OCI-LY7 (cell line): ENCODE results near the gene HAL. TPM values are rescaled to one million over a fixed set of nuclear protein-coding genes. Genes with fewer than 3 reads are reported as not detected.

Experiments used
- BruUV-seq: library from RNA; stranded (reverse); fragments of 400-500 nt; replicated peaks from 2 replicates; lab custom pipeline; 2021; lab: Mats Ljungman, UMichigan
- CTCF ChIA-PET: fragments of 300-600 bp; sonication (Branson Sonifier 250); formaldehyde crosslinking; loops from one replicate; lab custom pipeline; 2022; ENCODE audit warnings: antibody characterized with exemption; ENCODE audit not compliant: unreplicated experiment; lab: Charles Lee
- POLR2A ChIA-PET: fragments of 300-600 bp; sonication (Branson Sonifier 250); formaldehyde crosslinking; loops from one replicate; lab custom pipeline; 2022; ENCODE audit warnings: antibody characterized with exemption; lab: Charles Lee
- DNase-seq: peaks from one replicate; pipeline ENCODE4 v3.0.0-alpha.2; 2015; ENCODE audit warnings: low spot score
- H2AFZ ChIP-seq: fragments of 200-600 bp; sonication (generic), shearing (Covaris generic); 2 replicates; pipeline ENCODE4 v1.6.1; 2014; ENCODE audit warnings: mild to moderate bottlenecking, antibody characterized with exemption, low read length, moderate library complexity
- H3K27ac ChIP-seq: fragments of 200-600 bp; sonication (generic); 2 replicates; pipeline ENCODE4 v1.5.1; 2014; ENCODE audit warnings: mixed run types, low read depth, mild to moderate bottlenecking, moderate library complexity, low read length, inconsistent platforms; ENCODE audit not compliant: poor library complexity, severe bottlenecking
- H3K36me3 ChIP-seq: fragments of 200-600 bp; sonication (generic); 2 replicates; pipeline ENCODE4 v1.6.1; 2014; ENCODE audit warnings: mild to moderate bottlenecking, antibody characterized with exemption, low read length, moderate library complexity, mixed read lengths; ENCODE audit not compliant: insufficient read depth
- H3K4me1 ChIP-seq: fragments of 200-600 bp; sonication (generic); 2 replicates; pipeline ENCODE4 v1.5.1; 2014; ENCODE audit warnings: mild to moderate bottlenecking, low read length; ENCODE audit not compliant: insufficient read depth, poor library complexity, severe bottlenecking
- H3K4me2 ChIP-seq: fragments of 200-600 bp; sonication (generic); 2 replicates; pipeline ENCODE4 v1.6.1; 2014; ENCODE audit warnings: mild to moderate bottlenecking, low read length
- H3K4me3 ChIP-seq: fragments of 200-600 bp; sonication (generic); 2 replicates; pipeline ENCODE4 v1.5.1; 2014; ENCODE audit warnings: mild to moderate bottlenecking, low read depth, low read length; ENCODE audit not compliant: poor library complexity, severe bottlenecking
- H3K79me2 ChIP-seq: fragments of 200-600 bp; sonication (generic); 2 replicates; pipeline ENCODE4 v1.6.1; 2016; ENCODE audit warnings: low read depth, mild to moderate bottlenecking, low read length, moderate library complexity, mixed read lengths; ENCODE audit not compliant: insufficient read depth
- H3K9me2 ChIP-seq: fragments of 200-600 bp; sonication (generic); 2 replicates; pipeline ENCODE4 v1.6.1; 2016; ENCODE audit warnings: mild to moderate bottlenecking, low read length, mixed read lengths; ENCODE audit not compliant: insufficient read depth
- H3K9me3 ChIP-seq: fragments of 200-600 bp; sonication (generic); 2 replicates; pipeline ENCODE4 v1.6.1; 2014; ENCODE audit warnings: mild to moderate bottlenecking, mixed run types, low read length, mixed read lengths
- H4K20me1 ChIP-seq: fragments of 200-600 bp; sonication (generic); 2 replicates; pipeline ENCODE4 v1.6.1; 2014; ENCODE audit warnings: mild to moderate bottlenecking, antibody characterized with exemption, low read length, moderate library complexity, mixed read lengths; ENCODE audit not compliant: insufficient read depth
- CTCF ChIP-seq: fragments of 200-600 bp; sonication (generic); conservative IDR thresholded peaks from 2 replicates; pipeline ENCODE4 v1.5.1; 2014; ENCODE audit warnings: mild to moderate bottlenecking, antibody characterized with exemption, low read length, moderate library complexity, mixed read lengths
- EZH2phosphoT487 ChIP-seq: fragments of 200-600 bp; sonication (generic); IDR thresholded peaks from 2 replicates; pipeline ENCODE4 v1.6.1; 2018; ENCODE audit warnings: low read depth, borderline replicate concordance, mild to moderate bottlenecking, mixed run types, antibody characterized with exemption, low read length, moderate library complexity, mixed read lengths
- intact Hi-C: fragments of 100-400 bp; cut with micrococcal nuclease; formaldehyde crosslinking; loops from one replicate; pipeline ENCODE4 v1.10.0; 2022; ENCODE audit not compliant: unreplicated experiment
- total RNA-seq, 2 experiments: library from RNA; depleted of rRNA in 1 of 2; stranded (reverse); fragments of >200 nt in 1 of 2; shearing (Covaris generic) in 1 of 2; gene quantifications; 2 replicates each; pipeline ENCODE4 v1.2.3, GENCODE V29; 2014 to 2022

The HAL gene
- total RNA-seq, 2 experiments from 2014 or later, result 0.25 to 1.4 TPM

- H3K9me2 ChIP-seq, result 0 out of 2 replicates have a peak, but pooled peaks cover 3% of the 10 kb centered on the region
- ChIA-PET POLR2A (interaction anchor here (0.6 to 4.2 kb wide), 22 partner anchors 9 to 1135 kb away, joined by 3 to 25 read pairs (median 4); partner anchors contain the start of gene METAP2), CTCF (interaction anchor here (1.0 kb wide), 1 partner anchor 92 kb away, joined by 3 read pairs; no protein-coding TSS in a partner anchor)
- intact Hi-C loops, result loop anchor here (2.0 to 5.0 kb wide), 3 partner anchors 80 to 460 kb away; partner anchors contain the start of genes CDK17 and SNRPF
- no TSS peak for BruUV-seq
- H3K4me3 ChIP-seq, result peak within 1 kb of the TSS; percentile 81
- peak; percentile 91 for DNase-seq
- H2AFZ ChIP-seq, result peak within 1 kb of the TSS; percentile 94
- no peaks in the 10 kb centered on the region for H3K36me3 ChIP-seq
- peak within 1 kb of the TSS; percentile 78 for H3K4me2 ChIP-seq
- H3K9me3 ChIP-seq, result no peaks in the 10 kb centered on the region
- TF ChIP-seq EZH2phosphoT487, result no peak
- TF ChIP-seq CTCF, result no peak
- H3K4me1 ChIP-seq, result peaks cover 6% of the 10 kb centered on the region
- H4K20me1 ChIP-seq, result no peaks in the 10 kb centered on the region
- peak within 1 kb of the TSS; percentile 31 for H3K27ac ChIP-seq
- no peaks in the 10 kb centered on the region for H3K79me2 ChIP-seq
Observed at GRCh38 chr12:95942524-95943329, 53.4 kb downstream of the HAL start, which contains the start of gene CCDC38. Gene CCDC38 (minus strand): TSS chr12:95942614. CDS start chr12:95936509, 6,105 bp downstream.

GRCh38 chr12:95942101-95942523 lies 54.0 kb downstream of the HAL start:
- intact Hi-C loops, result loop anchor here (2.0 to 5.0 kb wide), 3 partner anchors 80 to 460 kb away; partner anchors contain the start of genes CDK17 and SNRPF
- ChIA-PET POLR2A (interaction anchor here (0.6 to 4.2 kb wide), 20 partner anchors 10 to 1134 kb away, joined by 3 to 25 read pairs (median 4); partner anchors contain the start of gene METAP2), CTCF (interaction anchor here (1.0 kb wide), 1 partner anchor 23 kb away, joined by 3 read pairs; no protein-coding TSS in a partner anchor)
- TSS peak; percentile 79 for BruUV-seq
- no peaks in the 10 kb centered on the region for H3K9me3 ChIP-seq
- peak; percentile 40 for DNase-seq
- TF ChIP-seq EZH2phosphoT487 (no peak), CTCF (no peak)
- peak overlapping the region; percentile 81 for H3K4me3 ChIP-seq
- peak overlapping the region; percentile 94 for H2AFZ ChIP-seq
- no peaks in the 10 kb centered on the region for H4K20me1 ChIP-seq
- H3K9me2 ChIP-seq, result 0 out of 2 replicates have a peak, but pooled peaks cover 3% of the 10 kb centered on the region
- peaks cover 6% of the 10 kb centered on the region for H3K4me1 ChIP-seq
- H3K27ac ChIP-seq, result peak overlapping the region; percentile 22
- H3K36me3 ChIP-seq, result no peaks in the 10 kb centered on the region
- H3K79me2 ChIP-seq, result no peaks in the 10 kb centered on the region
- H3K4me2 ChIP-seq, result peak overlapping the region; percentile 78
